Hepatocyte (in vitro differentiated cells): ENCODE measurements around the gene ITGB4. TPM values are rescaled to one million over a fixed set of nuclear protein-coding genes. Genes with fewer than 3 reads are reported as not detected.

ENCODE experiments used
- DNase-seq: peaks from one replicate; pipeline ENCODE4 v3.0.0-alpha.2; 2016; ENCODE audit warnings: low spot score
- H2AFZ ChIP-seq: fragments of 200-600 bp; sonication (generic); 2 replicates; pipeline ENCODE4 v1.6.0; 2016; ENCODE audit warnings: antibody characterized with exemption, mild to moderate bottlenecking
- H3K27ac ChIP-seq: fragments of 200-600 bp; sonication (generic); 2 replicates; pipeline ENCODE4 v1.5.1; 2016; ENCODE audit warnings: mild to moderate bottlenecking
- H3K27me3 ChIP-seq: fragments of 200-600 bp; sonication (generic); 2 replicates; pipeline ENCODE4 v1.6.1; 2016
- H3K36me3 ChIP-seq: fragments of 200-600 bp; sonication (generic); replicated peaks from 2 replicates; pipeline ENCODE4 v1.5.1; 2016; ENCODE audit warnings: low read depth; ENCODE audit not compliant: insufficient read depth
- H3K4me1 ChIP-seq: fragments of 200-600 bp; sonication (generic); 2 replicates; pipeline ENCODE4 v1.5.1; 2016; ENCODE audit warnings: mild to moderate bottlenecking, moderate library complexity; ENCODE audit not compliant: insufficient read depth
- H3K4me2 ChIP-seq: fragments of 200-600 bp; sonication (generic); 2 replicates; pipeline ENCODE4 v1.6.0; 2016
- H3K4me3 ChIP-seq: fragments of 200-600 bp; sonication (generic); 2 replicates; pipeline ENCODE4 v1.5.1; 2016; ENCODE audit warnings: mild to moderate bottlenecking
- H3K79me2 ChIP-seq: fragments of 200-600 bp; sonication (generic); 2 replicates; pipeline ENCODE4 v1.6.0; 2017; ENCODE audit warnings: mild to moderate bottlenecking
- H3K9me2 ChIP-seq: fragments of 200-600 bp; sonication (generic); replicated peaks from 2 replicates; pipeline ENCODE4 v1.6.0; 2017; ENCODE audit warnings: mild to moderate bottlenecking; ENCODE audit not compliant: insufficient read depth
- H3K9me3 ChIP-seq: fragments of 200-600 bp; sonication (generic); 2 replicates; pipeline ENCODE4 v1.5.1; 2016; ENCODE audit warnings: low read depth, mild to moderate bottlenecking
- H4K20me1 ChIP-seq: fragments of 200-600 bp; sonication (generic); 2 replicates; pipeline ENCODE4 v1.6.0; 2016; ENCODE audit warnings: mild to moderate bottlenecking; ENCODE audit not compliant: insufficient read depth, poor library complexity, severe bottlenecking
- CTCF ChIP-seq: fragments of 200-600 bp; sonication (generic); IDR thresholded peaks from 2 replicates; pipeline ENCODE4 v1.5.1; 2016; ENCODE audit warnings: antibody characterized with exemption, mild to moderate bottlenecking; ENCODE audit not compliant: poor library complexity
- EZH2 ChIP-seq: fragments of 200-600 bp; sonication (generic); IDR thresholded peaks from 2 replicates; pipeline ENCODE4 v1.6.1; 2016; ENCODE audit warnings: antibody characterized with exemption, mild to moderate bottlenecking, borderline replicate concordance
- EZH2phosphoT487 ChIP-seq: fragments of 200-600 bp; sonication (generic); IDR thresholded peaks from one replicate; pipeline ENCODE4 v1.6.1; 2018; ENCODE audit warnings: antibody characterized with exemption, mild to moderate bottlenecking, low read depth, moderate library complexity; ENCODE audit not compliant: unreplicated experiment, severe bottlenecking
- WGBS: methylation state at CpG from one replicate; pipeline ENCODE4 v1.1.6; 2016; ENCODE audit warnings: low lambda C conversion rate; ENCODE audit errors: missing lambda C conversion rate; 5-methylcytosine and 5-hydroxymethylcytosine counted together
- polyA plus RNA-seq: library from polyadenylated mRNA; unstranded; fragments of >200 nt; fragmentation: Nextera tagmentation; extraction: Ambion mirVana; gene quantifications from 2 replicates; pipeline ENCODE4 v1.2.1, GENCODE V29; 2016
- total RNA-seq: library from RNA; depleted of rRNA; stranded (reverse); fragments of >200 nt; gene quantifications from 2 replicates; pipeline ENCODE4 v1.2.3, GENCODE V29; 2014

Gene ITGB4
- total and polyA plus RNA-seq, 2 experiments from 2014 or later: 15.7 to 23.5 TPM

- Histone ChIP-seq H4K20me1 (no peaks in the 10 kb centered on the region), H3K4me1 (no peaks in the 10 kb centered on the region), H3K4me3 (no peak overlapping the region), H3K27ac (no peak overlapping the region), H3K27me3 (no peaks in the 10 kb centered on the region), H2AFZ (no peak overlapping the region), H3K9me2 (no peaks in the 10 kb centered on the region), H3K79me2 (no peaks in the 10 kb centered on the region), H3K9me3 (no peaks in the 10 kb centered on the region), H3K4me2 (no peak overlapping the region), H3K36me3 (no peaks in the 10 kb centered on the region)
- no peak for DNase-seq
- TF ChIP-seq EZH2phosphoT487 (no peak), EZH2 (no peak), CTCF (no peak)
- WGBS: 90% methylated on average over 25 of the region's 25 CpGs
Observed at GRCh38 chr17:75742337-75742736, 21.1 kb downstream of the ITGB4 start.

DNA sequence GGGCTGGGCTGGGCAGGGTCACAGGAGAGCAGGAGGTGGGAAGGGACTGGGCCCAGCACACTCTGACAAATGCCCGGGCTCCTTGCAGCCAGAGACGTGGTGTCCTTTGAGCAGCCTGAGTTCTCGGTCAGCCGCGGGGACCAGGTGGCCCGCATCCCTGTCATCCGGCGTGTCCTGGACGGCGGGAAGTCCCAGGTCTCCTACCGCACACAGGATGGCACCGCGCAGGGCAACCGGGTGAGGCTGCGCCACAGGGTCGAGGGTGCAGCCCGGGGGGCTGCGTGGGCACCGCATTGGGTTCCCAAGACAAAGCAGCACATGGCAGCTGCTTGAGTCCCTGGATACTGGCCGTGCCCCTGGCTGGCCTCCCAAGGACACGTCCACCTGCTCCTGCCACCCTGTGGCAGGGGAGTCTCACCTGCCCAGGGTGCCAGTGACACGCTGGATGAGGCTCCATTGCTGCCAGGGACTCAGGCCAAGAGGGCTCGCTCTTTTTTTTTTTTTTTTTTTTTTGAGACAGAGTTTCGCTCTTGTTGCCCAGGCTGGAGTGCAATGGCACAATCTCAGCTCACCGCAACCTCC is 22.5 kb downstream of the ITGB4 start:
- H3K36me3 ChIP-seq: no peaks in the 10 kb centered on the region
- no peaks in the 10 kb centered on the region for H3K4me1 ChIP-seq
- no peak for DNase-seq
- H3K27ac ChIP-seq: no peak overlapping the region
- H3K27me3 ChIP-seq: no peaks in the 10 kb centered on the region
- WGBS: 97% methylated on average over 23 of the region's 25 CpGs
- H3K4me3 ChIP-seq: no peak overlapping the region
- H3K9me2 ChIP-seq: no peaks in the 10 kb centered on the region
- H2AFZ ChIP-seq: no peak overlapping the region
- H4K20me1 ChIP-seq: no peaks in the 10 kb centered on the region
- TF ChIP-seq CTCF (no peak), EZH2phosphoT487 (no peak)
- H3K4me2 ChIP-seq: no peak overlapping the region
- H3K9me3 ChIP-seq: no peaks in the 10 kb centered on the region
- no peaks in the 10 kb centered on the region for H3K79me2 ChIP-seq

DNA sequence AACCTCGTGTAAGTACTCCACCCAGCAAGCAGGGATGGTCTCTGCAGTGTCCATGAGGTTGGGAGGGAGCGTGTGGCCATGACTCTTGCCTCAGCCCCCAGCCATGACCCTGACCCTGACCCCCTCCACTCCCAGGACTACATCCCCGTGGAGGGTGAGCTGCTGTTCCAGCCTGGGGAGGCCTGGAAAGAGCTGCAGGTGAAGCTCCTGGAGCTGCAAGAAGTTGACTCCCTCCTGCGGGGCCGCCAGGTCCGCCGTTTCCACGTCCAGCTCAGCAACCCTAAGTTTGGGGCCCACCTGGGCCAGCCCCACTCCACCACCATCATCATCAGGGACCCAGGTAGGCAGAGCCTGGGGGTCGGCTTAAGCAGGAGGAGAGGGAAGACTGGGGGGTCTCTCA is 27.4 kb downstream of the ITGB4 start:
- Histone ChIP-seq H3K9me3 (no peaks in the 10 kb centered on the region), H3K4me2 (no peak overlapping the region), H4K20me1 (no peaks in the 10 kb centered on the region), H3K27me3 (no peaks in the 10 kb centered on the region), H3K36me3 (no peaks in the 10 kb centered on the region), H3K79me2 (no peaks in the 10 kb centered on the region), H3K4me3 (no peak overlapping the region), H3K9me2 (no peaks in the 10 kb centered on the region), H3K27ac (no peak overlapping the region), H2AFZ (no peak overlapping the region), H3K4me1 (no peaks in the 10 kb centered on the region)
- WGBS: 95% methylated on average over 8 of the region's 9 CpGs
- DNase-seq: no peak
- no peak for TF ChIP-seq EZH2phosphoT487
- no peak for TF ChIP-seq CTCF
- TF ChIP-seq EZH2: no peak
